Measurements from ENCODE around the gene DNM2. TPM values are rescaled to one million over a fixed set of nuclear protein-coding genes. Genes with fewer than 3 reads are reported as not detected.
A peak's percentile ranks its signal among the peaks of the same experiment; 100 is the strongest.
"Not testable (repeated sequence)": the region's sequence is repeated elsewhere in the genome, so short reads cannot be mapped to it uniquely, and the experiment has no call there.

DNM2 gene
- total RNA-seq: 201 TPM
- long read RNA-seq, full-length matches to known transcripts: 90 of 359 reads
- long read RNA-seq, partial matches to known transcripts: 165 of 359 reads
- long read RNA-seq, other reads (novel, unspliced or antisense): 104 of 359 reads

DNA sequence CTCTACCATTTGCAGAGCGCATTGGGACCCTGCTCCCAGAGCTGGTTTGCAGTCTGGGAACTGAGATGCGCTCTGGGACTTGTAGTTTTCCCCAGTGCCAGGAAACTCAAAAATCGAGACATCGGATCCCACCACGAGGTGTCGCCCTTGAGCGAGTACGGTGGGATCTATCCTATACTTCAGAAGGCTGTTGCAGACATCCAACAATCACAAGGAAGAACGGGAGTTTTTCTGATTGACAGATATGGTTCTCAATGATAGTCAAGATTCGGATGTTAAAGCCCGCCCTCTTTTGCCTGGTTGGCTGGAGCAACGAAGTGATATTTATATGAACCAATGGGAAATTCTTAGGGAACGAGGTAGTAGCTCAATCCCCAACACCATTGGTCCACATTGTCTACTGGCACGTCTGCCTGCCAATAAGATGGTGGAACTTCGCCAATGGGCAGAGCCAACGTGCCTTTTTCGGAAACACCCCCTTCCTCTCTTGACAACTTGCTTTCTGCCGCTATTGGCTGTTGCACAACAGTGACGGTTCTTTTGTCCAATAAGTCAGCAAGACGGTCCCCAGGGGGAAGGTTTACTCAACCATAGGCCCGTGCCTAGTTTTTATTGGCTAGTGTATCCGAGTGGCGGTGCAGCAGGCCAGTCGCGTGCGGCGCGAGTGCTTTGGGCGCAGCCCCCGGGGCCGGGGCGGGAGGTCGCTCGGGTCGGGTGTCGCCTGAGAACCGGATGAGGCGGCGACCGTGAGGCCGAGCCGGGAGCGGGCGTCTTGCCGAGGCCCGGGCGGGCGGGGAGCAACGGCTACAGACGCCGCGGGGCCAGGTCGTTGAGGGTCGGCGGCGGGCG is at the start of gene DNM2:
TSS of gene DNM2 (plus strand) at position 724 of the 849 bp plus-strand sequence. CDS start 164 bp downstream, outside the sequence.
- ATAC-seq: peak; percentile 92
- intact Hi-C loops (cut with micrococcal nuclease): loop anchor here (10.0 kb wide), 1 partner anchor 147 kb away; no protein-coding TSS in a partner anchor
- DNase-seq: peak; percentile 99

DNA sequence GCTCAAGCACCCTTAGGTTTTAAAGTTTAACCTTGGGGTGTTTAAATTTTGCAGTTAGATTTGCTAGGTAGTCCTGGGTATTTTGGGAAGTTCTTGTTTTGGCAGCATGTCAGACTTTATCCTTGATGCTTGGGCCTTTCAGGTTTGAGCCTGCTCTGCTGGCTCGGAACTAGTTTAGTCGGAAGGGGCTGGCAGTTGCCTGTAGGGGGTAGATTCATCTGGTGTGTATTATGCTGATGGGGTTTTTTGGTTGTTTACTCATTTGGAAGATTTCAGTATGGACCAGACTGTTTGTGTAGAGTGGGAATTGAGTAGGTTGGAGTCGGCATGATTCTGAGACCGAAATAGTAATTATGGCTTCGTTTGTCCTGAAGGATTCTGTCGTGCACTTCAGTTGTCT is 48.6 kb upstream of the DNM2 start:
- intact Hi-C loops (cut with micrococcal nuclease): no loop called here
- DNase-seq (no peak), ATAC-seq (no peak)

DNA sequence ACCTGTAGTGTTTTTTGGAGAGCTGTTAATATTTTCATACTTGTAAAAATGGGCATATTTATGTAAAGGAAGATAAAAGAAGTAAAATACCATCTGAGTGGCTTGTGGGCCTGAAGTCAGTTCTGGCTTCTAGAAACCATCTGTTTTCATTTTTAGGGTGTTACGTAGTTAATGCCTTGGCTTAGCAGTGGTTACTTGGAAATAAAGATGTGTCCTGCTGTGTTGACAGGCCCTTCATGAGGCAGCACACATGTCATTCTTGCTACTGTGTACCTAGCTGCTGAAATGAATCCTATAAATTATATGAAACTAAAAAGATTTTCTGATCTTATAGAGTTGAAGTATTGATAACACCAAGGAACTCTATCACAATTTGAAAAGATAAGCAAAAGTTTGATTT is 47.7 kb upstream of the DNM2 start:
- intact Hi-C loops (cut with micrococcal nuclease): no loop called here
- ATAC-seq: peak; percentile 62
- DNase-seq: no peak

DNA sequence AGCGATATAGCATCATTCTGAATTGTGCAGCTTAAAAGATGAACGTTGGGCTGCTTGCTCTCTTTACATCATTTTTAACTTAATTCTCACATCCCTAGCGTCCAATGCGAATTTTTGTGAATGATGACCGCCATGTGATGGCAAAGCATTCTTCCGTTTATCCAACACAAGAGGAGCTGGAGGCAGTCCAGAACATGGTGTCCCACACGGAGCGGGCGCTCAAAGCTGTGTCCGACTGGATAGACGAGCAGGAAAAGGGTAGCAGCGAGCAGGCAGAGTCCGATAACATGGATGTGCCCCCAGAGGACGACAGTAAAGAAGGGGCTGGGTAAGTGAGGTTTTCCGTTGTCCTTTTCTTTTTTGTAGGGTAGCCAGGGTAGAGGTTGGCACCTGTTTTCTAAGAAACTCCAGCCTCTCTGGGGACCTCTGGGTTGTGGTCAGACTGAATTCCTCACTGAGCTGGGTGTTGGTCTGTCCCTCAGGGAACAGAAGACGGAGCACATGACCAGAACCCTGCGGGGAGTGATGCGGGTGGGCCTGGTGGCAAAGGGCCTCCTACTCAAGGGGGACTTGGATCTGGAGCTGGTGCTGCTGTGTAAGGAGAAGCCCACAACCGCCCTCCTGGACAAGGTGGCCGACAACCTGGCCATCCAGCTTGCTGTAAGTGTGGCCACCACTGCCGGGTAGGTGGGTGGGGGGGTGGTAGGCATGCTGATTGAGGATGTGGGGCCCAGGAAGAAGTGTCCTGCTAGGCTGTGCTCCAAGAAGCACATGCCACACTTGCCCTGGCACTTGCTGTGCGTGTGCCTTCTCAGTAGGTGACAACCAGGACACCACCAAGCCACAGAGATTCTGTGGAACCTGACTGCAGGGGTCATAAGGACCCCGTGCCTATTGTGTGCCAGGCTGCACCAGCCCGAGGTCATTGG is 46.7 kb upstream of the DNM2 start:
- ATAC-seq (peak; percentile 42), DNase-seq (no peak)
- intact Hi-C loops (cut with micrococcal nuclease): no loop called here

DNA sequence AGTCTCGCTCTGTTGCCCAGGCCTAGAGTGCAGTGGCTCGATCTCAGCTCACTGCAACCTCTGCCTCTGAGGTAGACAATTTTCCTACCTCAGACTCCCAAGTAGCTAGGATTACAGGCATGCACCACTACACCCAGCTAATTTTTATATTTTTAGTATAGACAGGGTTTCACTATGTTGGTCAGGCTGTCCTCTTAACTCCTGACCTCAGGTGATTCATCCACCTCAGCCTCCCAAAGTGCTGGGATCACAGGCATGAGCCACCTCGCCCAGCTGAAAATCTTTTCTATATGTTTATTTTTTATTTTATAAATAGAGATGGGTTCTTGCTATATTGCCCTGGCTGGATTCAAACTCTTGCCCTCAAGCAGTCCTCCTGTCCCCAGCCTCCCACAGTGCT is 46.0 kb upstream of the DNM2 start:
- ATAC-seq; DNase-seq; intact Hi-C loops (cut with micrococcal nuclease): not testable (repeated sequence)

DNA sequence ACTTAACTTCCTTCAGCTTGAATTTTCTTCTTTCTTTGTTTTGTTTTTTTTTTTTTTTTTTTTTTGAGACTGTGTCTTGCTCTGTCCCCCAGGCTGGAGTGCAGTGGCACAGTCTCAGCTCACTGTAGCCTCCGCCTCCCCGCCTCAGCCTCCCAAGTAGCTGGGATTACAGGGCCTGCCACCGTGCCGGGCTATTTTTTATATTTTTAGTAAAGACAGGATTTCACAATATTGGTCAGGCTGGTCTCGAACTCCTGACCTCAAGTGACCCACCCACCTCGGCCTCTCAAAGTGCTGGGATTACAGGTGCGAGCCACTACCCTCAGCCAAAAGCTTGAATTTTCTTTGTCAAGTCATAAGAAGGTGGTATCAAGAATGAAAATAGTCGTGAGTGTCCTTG is 42.7 kb upstream of the DNM2 start:
- DNase-seq; ATAC-seq; intact Hi-C loops (cut with micrococcal nuclease): not testable (repeated sequence)

DNA sequence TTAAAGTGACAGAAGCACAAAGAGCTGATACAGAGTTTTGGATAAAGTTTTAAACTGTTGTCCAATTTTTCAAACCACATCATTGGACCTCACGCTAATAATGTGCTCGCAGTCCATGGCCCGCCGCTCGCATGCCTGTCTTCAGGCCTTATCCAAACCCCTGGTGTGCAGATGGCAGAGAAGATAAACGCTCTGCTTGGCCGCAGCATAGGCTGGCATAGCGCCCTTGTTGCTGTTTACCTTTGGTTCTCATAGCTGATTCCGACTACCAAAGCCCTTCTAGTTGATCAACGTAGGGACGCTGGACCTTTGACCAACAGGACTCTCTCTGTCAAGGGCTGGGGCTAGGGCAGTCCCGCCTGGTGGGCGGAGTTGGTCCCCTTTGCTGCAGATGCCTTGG is 40.1 kb upstream of the DNM2 start:
- peak; percentile 23 for DNase-seq
- intact Hi-C loops (cut with micrococcal nuclease): no loop called here
- ATAC-seq: no peak

DNA sequence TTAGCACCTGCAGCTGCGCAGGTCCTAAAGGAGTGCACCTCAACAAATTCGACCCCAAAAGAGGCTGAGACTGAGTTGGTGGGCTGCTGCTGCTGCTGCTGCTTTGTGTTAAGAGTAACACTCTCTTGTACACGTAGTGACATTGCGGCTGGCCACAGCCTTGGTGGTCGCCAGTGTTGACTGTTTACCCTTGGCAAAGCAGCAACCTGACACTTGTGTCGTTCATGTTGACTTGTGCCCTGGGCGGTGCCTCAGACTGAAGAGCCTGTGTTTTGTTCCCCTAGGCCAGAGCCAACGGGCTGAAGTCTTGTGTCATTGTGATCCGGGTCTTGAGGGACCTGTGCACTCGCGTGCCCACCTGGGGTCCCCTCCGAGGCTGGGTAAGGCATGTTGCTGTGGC is 39.1 kb upstream of the DNM2 start:
- ATAC-seq (no peak), DNase-seq (peak; percentile 16)
- intact Hi-C loops (cut with micrococcal nuclease): no loop called here

DNA sequence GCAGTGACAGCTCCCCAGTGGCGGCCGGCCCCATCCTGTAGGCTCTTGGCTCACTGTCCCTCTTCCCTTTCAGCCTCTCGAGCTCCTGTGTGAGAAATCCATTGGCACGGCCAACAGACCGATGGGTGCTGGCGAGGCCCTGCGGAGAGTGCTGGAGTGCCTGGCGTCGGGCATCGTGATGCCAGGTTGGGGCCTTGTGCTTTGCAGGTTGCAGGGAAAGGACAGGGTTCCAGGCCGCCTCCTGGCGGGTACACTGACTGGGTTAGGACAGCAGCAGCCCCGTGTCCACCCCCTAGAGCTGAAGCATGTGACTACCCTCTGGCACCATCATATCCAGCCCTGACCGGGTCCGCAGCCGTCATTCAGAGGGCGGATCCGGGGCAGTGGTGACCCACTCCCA is 38.1 kb upstream of the DNM2 start:
- intact Hi-C loops (cut with micrococcal nuclease): no loop called here
- DNase-seq: peak; percentile 27
- ATAC-seq: peak; percentile 36

DNA sequence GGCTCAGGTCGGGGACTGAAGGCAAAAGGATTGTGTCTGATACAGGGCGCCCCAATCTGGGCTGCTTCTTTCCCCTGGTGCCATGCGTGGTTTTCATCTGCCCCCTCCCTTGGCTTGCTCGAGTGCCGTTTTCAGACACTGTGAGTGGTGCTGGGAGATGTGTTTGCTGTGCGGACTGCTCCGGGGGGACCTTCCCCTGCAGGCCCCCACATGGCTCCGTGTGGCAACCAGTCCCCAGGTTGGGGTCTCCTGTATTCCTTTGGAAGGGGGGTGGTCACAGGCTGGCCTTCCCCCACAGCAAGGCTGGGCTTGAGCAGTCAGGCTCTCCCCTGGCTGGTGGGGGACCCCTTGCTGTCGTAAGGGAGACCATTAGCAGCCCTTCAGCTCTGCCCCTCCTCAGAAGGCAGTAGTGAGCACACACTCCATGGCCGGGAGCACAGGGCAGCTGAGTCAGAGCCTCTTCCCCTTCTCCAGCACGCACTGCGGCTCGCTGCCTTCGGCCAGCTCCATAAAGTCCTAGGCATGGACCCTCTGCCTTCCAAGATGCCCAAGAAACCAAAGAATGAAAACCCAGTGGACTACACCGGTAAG is 37.2 kb upstream of the DNM2 start:
- DNase-seq (no peak), ATAC-seq (no peak)
- intact Hi-C loops (cut with micrococcal nuclease): no loop called here

DNA sequence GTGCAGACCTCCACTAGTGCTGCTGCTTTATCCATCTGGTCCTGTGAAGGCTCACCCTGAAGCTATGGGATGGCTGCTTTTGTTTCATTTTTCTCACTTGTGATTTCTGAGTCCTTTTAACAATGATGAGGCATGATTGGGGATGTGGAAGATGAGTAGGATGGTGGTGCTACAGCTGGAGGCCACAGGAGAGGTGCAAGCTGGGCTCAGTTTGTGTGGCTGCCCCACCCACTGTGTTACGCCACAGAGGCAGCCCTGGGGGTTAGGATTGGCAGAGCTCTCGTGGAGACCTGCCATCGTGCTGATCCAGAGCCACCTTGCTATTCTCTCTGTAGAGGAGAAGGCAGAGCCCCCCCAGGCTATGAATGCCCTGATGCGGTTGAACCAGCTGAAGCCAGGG is 36.2 kb upstream of the DNM2 start:
- DNase-seq (no peak), ATAC-seq (no peak)
- intact Hi-C loops (cut with micrococcal nuclease): no loop called here

DNA sequence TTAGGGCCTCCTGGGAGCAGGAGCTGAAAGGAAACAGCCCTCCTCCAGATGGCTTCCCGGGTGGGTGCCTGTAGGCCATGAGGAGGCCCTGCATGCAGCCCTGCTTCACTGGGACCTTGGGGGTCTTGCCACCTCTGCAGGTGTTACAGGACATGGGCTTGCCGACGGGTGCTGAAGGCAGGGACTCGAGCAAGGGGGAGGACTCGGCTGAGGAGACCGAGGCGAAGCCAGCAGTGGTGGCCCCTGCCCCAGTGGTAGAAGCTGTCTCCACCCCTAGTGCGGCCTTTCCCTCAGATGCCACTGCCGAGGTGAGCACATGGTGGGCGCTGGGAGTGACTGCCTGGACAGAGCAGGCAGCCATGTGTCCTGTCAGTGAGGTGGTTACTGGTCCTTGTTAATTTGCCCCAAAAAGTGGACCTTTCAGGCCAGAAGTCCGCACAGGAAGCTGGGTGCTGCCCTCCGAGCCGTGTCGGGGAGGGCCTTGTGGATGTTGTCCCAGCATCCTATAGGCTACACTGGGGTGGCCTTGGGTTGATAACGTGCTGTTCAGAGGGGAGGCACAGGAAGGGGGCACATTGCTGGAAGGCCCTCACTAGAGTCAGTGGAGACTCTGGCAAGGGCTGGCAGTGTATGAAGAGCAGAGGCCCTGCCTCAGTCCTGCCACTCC is 35.3 kb upstream of the DNM2 start:
- ATAC-seq: no peak
- intact Hi-C loops (cut with micrococcal nuclease): no loop called here
- DNase-seq: no peak

DNA sequence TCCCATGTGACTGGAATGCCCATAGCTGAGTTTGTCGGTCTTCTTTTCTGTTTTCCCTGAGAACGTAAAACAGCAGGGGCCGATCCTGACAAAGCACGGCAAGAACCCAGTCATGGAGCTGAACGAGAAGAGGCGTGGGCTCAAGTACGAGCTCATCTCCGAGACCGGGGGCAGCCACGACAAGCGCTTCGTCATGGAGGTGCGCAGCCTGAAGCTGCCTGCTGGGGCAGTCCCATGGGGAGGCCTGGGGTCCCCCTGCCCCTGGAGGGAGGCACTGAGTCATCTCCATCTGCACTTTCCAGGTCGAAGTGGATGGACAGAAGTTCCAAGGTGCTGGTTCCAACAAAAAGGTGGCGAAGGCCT is 34.8 kb upstream of the DNM2 start:
- intact Hi-C loops (cut with micrococcal nuclease): no loop called here
- DNase-seq (no peak), ATAC-seq (no peak)

DNA sequence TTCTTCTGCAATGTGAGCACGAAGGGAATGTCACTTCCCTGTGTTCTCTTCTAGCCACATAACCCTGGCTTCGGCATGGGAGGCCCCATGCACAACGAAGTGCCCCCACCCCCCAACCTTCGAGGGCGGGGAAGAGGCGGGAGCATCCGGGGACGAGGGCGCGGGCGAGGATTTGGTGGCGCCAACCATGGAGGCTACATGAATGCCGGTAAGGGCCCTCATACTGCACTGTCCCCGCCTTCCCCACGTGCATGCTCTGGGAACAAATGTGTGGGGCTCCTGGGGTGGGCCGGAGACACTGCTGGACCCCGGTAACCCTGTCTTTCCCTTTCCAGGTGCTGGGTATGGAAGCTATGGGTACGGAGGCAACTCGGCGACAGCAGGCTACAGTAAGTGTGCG is 34.3 kb upstream of the DNM2 start:
- intact Hi-C loops (cut with micrococcal nuclease): no loop called here

DNA sequence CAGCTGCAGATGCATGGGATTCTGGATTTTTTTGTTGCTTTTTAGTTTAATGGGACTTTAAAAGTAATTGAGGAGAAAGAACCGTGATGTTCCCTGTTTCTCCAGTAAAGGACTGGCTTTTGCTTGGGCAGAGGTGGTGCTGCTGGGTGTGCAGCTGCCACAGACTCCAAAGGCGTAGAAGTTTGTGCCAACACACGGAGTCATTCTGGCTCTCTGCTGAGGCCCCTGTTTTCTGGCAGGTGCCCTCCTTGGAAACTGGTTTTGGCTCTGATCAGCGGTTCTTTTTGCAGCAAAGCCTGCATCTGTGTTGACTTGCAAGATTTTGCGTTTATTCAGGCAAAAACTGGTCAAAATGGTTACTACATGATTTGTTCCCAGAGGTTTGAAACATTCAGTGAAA is 32.7 kb upstream of the DNM2 start:
- DNase-seq (no peak), ATAC-seq (no peak)
- intact Hi-C loops (cut with micrococcal nuclease): no loop called here

More for the DNA sequence above, 34.3 kb upstream of the DNM2 start:
- DNase-seq: no peak
- ATAC-seq: no peak

DNA sequence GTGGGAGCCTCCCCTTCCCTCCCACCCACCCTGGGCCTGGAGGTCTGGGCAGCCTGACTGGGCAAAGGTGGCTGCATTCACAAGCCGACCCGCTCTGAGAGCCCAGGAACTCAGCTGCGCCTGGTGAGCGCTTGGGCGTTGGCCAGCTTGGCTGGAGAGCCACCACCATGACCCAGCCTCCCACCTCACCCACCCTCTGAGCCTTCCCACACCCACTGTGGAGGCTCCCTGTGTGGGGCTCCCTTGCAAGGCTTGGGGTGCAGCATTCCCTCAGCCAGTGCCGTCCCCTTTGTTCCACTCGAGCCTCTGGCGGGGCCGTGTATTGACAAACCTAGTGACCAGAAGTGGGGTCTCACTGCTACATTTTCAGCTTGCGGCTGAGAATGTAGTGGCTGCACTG is 31.7 kb upstream of the DNM2 start:
- intact Hi-C loops (cut with micrococcal nuclease): no loop called here
- DNase-seq: no peak
- no peak for ATAC-seq

DNA sequence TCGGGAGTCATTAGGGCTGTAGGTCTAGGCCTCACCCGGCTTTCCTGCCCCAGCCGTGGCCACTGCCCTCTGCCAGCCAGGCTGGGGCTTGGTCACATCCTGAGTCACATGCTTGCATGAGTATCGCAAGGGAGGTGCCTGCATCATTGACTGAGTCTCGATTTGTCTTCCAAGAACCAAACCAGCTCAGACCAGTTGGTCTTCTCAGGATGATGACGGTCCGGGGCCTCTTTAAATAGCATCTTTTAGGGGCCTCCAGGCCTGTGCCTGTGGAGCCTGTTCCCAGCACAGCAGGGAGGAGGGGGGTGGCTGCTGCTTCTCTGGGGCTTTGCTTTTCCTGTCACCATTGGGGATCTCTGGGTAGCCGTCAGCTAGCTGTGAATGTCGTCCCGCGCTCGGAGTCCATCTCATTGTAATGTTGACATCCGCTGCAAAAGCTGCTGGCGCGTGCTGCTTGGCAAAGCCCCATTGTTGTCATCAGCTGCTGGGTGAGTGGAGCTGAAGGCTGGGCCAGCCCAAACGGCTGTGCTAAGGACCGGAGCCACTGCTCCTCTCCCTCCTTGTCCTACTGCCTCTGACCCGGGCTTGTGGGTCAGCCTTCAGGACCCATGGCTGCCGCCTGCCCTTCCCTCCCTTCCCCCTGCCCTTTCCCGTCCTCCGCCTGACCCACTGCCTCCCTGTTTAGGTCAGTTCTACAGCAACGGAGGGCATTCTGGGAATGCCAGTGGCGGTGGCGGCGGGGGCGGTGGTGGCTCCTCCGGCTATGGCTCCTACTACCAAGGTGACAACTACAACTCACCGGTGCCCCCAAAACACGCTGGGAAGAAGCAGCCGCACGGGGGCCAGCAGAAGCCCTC is 31.0 kb upstream of the DNM2 start:
- ATAC-seq (peak; percentile 84), DNase-seq (peak; percentile 84)
- intact Hi-C loops (cut with micrococcal nuclease): no loop called here
